Sciatic nerve (tissue), 2 donors: ENCODE data around the gene EXD2. TPM values are rescaled to one million over a fixed set of nuclear protein-coding genes. Genes with fewer than 3 reads are reported as not detected.
"Not testable (repeated sequence)": the region's sequence is repeated elsewhere in the genome, so short reads cannot be mapped to it uniquely, and the experiment has no call there.

Source experiments
- ATAC-seq: fragments of 200-7000 bp; cut with Tn5 transposase; one replicate; pipeline ENCODE4 v1.9.1; 2020; ENCODE audit warnings: mild to moderate bottlenecking, moderate library complexity
- DNase-seq: peaks from one replicate; pipeline ENCODE4 v3.0.0-alpha.2; 2020; ENCODE audit warnings: low spot score
- intact Hi-C: fragments of 100-400 bp; cut with DNase I; formaldehyde crosslinking; loops from one replicate; pipeline ENCODE4 v1.14.2; 2022
- total RNA-seq: library from RNA; stranded (reverse); fragmentation: NEBNext Ultra II Directional; extraction: Animal tissue kit (Norgen Biotek cat#: 25700); gene quantifications from one replicate; pipeline ENCODE4 v1.2.1, GENCODE V29; 2021
- donor health status: DM: no; HTN: no; CAD: no.
- donor health status: DM: no; HTN: no; CAD: no.

Gene EXD2
- total RNA-seq, 1 donor from 2014 or later = 30.0 TPM

DNA sequence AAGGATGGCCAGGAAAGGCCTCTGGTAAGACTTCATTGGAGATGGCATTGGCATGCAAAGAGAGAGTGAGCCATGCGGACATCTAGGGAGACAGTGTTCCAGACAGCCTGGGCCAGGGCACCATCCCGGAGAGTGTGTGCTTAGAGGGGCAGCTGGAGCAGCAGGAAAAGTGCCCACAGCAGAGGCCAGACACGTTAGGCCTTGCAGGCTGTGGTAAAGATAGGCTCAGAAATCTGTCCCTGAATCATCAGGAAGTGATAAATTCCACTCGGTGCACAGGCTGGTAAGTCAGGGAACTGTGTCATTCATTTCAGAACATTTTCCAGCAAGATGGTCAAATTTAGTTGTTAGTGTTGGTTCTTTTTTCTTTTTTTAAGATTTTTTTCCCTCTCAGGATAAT is 77.5 kb downstream of the EXD2 start:
- intact Hi-C loops = no loop called here
- no peak for DNase-seq
- no peak for ATAC-seq

DNA sequence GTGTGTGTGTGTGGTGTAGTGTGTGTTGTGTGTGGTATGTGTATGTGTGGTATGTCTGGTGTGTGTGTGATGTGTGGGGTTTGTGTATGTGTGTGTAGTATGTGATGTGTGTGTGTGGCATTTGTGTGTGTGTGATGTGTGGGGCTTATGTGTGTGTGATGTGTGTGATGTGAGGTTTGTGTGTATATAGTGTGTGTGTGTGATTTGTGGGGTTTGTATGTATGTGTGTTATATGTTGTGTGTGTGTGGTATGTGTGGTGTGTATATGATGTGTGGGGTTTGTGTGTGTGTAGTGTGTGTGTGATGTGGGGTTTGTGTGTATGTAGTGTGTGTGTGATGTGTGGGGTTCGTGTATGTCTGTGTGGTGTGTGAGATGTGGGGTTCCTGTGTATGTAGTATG is 78.1 kb downstream of the EXD2 start:
- no peak for DNase-seq
- intact Hi-C loops = no loop called here

DNA sequence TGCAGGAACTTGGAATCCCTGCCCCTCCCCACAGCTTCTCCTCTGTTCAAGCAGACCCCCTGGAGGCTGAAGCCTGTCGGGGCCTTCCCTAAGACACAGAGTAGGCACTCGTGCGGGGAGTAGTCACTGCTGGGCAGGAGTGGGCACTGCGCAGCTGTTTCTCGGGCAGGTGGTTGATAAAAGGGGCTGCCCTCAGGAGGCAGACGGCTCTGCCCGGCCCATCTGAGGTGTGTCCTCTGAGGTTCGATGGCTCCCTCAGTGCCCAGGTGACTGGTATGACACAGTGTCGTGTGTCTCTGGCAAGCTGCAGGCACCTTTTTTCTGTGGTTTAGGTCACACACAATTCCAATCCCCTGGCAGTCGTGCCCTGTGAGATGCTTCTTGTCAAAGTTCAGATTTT is 78.8 kb downstream of the EXD2 start:
- DNase-seq (no peak), ATAC-seq (no peak)
- intact Hi-C loops = no loop called here

More for the DNA sequence above, 78.1 kb downstream of the EXD2 start:
- ATAC-seq = no peak

DNA sequence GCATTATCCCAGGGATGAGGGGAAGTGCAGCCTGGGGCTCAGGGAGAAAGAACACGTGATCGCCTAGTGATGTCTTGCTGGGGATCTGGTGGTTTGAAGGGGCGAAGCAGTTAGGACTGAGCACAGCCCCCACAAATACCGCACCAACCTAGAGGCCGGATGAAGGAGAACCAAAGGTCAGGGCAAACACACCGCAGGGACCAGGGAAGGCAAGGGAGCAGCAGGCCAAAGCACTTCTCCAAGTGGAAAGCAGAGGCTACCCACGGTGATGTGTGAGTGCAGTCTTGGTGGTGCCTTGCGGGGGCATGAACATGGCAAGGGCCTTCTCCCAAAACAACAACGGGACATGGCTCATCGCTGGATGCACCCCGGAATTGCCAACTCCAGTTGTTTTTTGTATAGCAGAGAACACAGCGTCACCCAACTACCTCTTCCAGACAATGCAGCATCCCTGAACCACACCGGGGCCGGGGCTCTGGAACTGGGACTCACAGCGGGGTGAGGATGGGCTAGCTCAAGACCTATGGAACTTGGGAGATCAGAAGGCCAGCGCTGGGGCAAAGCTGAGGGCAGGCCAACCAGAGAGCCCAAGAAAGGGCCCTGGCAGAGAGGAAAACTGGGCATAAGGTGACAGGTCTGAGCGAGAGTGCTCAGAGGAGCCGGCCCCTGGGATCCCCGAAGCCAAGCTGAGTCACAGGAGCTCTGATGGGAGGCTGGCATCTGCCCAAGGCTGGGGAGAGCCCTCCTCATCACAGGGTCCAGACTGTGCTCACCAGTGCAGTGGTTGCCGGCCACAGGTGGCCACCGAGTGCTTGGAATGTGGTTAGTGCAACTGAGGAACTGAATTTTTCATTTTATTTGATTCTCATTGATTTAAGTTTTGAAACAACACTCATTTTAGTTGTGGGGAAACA is 79.8 kb downstream of the EXD2 start:
- ATAC-seq (no peak), DNase-seq (no peak)
- intact Hi-C loops = no loop called here

DNA sequence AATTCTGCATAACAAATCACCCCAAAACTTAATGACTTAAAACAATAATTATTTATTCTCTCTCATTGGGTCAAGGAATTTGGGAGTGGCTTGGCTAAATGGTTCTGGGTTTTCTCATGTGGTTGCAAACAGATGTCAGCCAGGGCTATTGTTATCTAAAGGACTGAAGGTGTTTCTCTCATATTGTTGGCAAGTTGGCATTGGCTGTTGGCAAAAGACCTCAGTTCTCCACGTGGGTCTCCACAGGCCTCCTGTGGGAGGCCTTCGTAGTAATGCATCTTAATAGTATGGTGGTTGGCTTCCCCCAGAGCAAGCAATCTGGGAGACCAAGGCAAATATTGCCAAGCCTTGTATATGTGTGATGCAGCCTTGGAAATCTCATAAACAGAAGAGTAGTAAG is 83.0 kb downstream of the EXD2 start:
- DNase-seq = no peak
- intact Hi-C loops = no loop called here
- ATAC-seq = no peak

DNA sequence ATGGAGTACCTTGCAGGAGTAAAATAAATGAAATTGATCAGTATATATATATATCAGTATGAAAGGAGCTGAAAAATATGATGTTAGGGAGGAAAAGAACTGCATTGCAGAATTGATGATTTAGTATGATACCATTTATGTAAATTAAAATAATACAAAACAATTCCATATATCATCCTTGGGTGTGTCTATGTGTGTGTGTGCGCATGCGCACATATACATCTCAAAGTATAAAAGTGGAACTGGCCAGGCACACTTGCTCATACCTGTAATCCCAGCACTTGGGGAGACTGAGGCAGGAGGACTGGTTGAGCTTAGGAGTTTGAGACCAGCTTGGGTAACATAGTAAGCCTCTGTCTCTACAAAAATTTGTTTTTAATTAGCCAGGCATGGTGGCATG is 84.0 kb downstream of the EXD2 start:
- ATAC-seq = no peak
- intact Hi-C loops = no loop called here
- DNase-seq = no peak

DNA sequence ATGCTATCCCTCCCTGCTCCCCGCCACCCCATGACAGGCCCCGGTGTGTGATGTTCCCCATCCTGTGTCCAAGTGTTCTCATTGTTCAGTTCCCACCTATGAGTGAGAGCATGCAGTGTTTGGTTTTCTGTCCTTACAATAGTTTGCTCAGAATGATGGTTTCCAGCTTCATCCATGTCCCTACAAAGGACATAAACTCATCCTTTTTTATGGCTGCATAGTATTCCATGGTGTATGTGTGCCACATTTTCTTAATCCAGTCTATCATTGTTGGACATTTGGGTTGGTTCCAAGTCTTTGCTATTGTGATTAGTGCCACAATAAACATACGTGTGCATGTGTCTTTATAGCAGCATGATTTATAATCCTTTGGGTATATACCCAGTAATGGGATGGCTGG is 86.1 kb downstream of the EXD2 start:
- not testable (repeated sequence) for ATAC-seq, DNase-seq

DNA sequence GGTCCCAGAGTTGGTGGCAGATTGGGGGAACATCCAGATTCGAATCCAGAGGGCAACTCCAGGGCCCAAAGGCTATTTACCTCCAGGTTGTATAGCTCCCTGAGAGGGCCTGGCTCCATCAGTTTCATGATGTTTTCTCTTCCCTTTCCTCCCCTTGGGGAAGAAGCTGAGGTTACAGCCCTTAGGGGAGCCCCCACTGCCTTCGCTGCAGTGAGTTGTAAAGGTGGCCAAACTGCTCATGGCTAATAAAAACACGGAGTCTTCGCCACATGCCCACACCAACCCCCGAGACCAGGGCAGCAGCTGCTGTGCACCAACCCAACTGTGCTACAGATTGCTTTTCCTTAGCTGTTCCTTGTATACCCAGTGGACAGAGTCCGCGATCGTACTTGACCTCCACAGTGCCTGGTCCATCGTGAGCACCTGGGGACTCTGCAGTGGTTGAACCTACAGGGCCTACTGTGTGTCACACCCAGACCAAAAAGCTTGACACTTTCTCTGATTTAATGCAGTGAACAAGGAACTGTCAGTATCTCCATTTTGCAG is 89.5 kb downstream of the EXD2 start:
- intact Hi-C loops = no loop called here
- DNase-seq = no peak
- no peak for ATAC-seq

More for the DNA sequence above, 86.1 kb downstream of the EXD2 start:
- intact Hi-C loops = not testable (repeated sequence)

DNA sequence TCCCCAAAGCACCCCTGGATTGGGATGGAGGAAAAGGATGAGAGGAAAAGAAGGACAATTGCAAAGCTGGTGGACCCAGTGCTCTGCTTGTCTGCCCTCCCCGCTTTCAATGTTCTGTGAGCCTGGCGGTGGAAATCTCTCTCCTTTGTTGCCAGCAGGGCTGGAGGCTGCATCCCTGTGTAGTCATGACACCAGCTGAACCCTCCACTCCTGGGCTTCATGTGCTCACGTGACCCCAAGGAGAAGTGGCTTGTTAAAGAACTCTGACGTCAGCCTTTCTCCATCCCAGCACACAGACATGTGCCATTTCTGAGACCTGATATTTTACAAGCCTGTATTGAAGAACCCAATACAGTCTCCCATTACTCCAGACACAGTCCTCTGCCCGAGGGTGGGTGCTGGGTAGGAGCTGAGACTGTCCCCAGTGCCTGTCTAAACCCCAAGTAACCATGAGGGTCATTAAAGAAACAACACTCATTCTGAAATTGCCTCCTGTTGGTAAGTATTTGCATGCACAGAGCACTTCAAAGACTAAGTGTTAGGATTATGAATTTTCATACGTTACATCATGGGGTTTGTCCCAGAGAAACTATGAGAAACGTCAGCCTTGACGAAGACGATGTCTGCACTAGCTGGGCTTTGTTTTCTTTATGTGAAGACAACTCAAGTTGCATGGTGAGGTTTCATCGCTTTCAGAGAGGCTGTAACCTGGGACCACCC is 90.3 kb downstream of the EXD2 start:
- no peak for ATAC-seq
- DNase-seq = no peak
- intact Hi-C loops = no loop called here

DNA sequence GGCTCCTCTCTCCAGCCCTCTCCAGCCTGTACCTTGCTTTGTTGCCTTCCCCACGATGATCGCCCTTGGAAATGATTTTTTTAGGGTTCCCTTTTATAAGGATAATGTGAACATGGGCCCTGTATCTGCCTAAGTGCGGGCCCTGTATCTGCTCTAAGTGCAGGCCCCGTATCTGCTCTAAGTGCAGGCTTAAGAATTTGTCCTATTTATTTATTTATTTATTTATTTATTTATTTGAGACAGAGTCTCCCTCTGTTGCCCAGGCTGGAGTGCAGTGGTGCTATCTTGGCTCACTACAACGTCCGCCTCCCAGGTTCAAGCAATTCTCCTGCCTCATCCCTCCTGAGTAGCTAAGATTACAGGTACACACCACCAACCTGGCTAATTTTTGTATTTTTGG is 91.2 kb downstream of the EXD2 start:
- no peak for DNase-seq
- intact Hi-C loops = no loop called here
- ATAC-seq = no peak

DNA sequence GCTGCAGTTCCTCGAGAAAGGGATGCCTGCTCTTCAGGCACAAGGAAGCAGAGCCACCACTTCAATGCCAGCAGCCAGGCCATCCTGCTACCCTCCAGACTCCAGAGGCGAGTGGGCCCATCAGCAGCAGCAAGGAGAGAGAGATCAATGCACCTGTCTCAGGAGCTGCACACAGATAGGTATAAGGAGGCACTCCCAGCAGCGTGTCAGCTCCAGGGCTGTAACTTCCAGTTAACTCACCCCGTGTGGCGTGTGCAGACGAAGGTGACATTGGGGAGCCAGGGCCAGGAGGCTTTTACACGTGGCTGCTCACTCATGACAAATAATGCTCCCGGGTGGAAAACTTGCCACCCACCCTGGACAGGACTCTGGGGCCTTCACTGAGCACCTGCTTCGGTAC is 92.9 kb downstream of the EXD2 start:
- DNase-seq (no peak), ATAC-seq (no peak)

DNA sequence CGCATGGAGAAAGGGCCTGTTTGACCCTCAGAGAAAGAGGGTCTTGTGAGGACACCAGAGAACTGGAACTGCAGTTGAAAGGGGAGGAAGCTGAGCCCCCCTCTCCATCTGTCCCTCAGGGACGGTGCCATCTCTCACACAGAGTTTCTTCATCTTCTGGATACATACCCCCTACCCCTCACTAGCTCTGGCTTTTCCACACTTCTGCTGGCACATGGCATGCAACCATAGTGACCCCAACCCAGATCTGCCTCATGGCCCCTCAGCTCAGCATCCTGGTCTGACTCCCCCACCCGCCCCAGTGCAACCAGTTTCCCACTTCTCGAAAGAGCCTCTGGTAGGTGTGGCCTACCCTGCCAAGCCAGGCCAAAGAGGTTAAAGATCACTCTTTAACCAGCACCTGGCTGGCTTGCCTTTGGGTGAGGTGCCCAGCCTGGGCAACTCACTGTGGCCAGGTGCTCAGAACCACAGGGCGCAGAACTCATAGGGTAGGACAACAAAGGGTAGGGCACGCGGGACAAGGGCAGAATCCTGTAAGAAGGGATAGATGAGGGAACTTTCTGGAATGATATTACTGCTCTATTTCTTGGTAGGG is 94.5 kb downstream of the EXD2 start:
- intact Hi-C loops = no loop called here
- DNase-seq (no peak), ATAC-seq (no peak)

More for the DNA sequence above, 92.9 kb downstream of the EXD2 start:
- intact Hi-C loops = no loop called here

DNA sequence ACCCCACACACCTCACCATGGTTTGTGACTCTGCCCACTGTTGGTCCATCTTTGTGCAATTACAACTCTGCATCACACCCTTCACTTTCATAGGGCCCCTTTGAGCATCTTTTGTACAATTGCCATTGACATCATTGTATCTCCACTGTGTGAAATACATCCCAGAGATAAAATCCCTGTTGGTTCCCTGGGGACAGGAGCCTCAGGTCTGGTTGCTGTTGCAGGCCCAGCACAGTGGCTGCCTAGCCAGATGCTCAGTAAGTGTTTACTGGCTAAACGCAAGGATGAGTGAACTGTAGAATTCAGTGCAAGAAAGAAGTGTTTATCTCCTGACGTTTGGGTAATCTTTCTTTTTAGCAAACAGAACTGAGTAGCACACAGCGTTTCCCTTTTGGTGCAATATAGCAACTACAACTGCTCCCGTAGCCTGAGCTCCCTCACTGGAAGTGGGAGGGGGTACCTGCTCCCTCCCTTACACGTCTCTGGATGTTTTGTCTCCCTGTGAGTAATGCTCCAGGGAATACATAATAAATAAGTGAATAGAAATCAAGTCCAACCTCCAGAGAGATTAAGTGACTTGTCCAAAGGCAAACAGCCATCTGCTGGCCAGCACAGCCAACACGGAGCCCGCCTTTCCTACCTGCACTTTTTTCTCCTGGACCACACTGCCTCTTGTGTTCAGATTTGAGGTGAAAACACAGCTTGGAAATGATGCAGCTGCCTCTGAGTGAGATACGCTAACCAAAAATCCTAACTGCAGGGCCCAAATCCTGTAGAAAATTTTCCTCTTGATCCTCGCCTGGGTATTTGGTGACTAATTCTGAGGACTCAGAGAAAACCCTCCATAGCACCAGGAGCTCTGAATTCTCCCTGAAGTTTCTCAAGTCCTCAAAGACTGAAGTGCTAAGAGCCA is 96.1 kb downstream of the EXD2 start:
- intact Hi-C loops = no loop called here
- no peak for ATAC-seq
- no peak for DNase-seq

DNA sequence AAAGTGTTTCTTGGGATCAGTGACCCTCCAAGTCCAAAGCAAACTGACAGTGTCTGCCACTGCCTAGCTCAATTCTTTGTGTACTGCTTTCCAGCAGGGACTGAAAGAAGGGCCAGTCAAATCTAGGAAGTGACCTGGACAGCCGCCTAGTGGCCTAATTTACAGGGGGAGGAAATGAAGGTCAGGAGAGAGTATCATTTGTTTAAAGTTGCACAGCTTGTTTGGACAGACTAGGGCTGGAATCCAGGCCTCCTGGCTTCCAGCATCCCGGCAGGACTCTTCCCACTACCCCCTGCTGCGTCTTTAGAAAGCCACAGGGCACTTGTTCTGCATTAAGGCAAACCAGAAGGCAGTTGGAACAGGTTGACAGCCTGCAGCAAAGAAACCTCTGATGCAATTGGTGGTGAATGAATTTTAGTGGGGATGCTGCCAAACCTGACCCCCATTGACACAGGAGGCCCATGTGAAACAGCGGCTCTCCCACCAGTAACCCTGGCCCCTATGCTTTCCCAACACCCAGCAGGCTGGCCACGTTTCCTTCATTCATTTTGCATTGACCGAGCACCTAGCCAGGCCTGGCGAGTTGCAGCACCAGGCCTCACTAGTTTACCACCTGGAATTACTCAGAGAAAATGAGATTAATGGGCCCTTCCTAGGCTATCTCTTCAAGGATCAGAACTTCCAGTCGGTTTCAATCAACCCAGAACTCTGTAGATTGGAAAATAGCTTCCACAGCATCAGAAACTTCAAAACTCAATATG is 96.9 kb downstream of the EXD2 start:
- intact Hi-C loops = no loop called here
- peak; percentile 76 for ATAC-seq
- DNase-seq = peak; percentile 70

DNA sequence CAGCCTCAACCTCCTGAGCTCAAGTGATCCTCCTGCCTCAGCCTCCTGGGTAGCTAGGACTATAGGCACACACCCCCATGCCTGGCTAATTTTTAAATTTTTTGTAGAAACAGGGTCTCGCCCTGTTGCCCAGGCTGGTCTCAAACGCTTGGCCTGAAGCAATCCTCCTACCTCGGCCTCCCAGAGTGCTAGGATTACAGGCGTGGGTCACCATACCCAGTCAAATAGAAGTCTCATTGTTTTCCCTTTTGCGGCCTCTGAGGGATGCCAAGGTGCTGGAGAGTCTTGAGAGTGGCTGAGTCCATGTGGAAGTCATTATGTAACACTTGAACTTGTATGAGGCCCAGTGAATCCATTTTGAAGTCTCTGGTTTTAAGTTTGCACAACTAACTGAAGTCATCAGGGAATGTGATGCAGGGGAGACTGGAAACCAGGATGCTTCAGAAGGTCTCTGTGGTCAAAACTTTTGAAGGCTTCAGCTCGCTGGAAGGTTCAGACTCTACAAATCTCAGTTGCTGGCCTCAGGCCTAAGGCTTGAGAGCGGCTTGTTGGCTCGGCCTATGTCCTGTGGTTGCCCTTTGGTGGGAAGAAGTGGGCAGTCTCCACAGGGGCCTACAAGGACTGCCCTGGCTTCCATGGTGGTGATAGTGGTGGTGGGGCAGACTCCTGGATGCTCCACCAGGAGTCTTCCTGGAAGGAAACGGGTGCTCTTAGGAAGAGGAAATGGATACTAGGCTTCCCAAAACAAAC is 97.8 kb downstream of the EXD2 start:
- intact Hi-C loops = no loop called here
- ATAC-seq = peak; percentile 44
- no peak for DNase-seq

DNA sequence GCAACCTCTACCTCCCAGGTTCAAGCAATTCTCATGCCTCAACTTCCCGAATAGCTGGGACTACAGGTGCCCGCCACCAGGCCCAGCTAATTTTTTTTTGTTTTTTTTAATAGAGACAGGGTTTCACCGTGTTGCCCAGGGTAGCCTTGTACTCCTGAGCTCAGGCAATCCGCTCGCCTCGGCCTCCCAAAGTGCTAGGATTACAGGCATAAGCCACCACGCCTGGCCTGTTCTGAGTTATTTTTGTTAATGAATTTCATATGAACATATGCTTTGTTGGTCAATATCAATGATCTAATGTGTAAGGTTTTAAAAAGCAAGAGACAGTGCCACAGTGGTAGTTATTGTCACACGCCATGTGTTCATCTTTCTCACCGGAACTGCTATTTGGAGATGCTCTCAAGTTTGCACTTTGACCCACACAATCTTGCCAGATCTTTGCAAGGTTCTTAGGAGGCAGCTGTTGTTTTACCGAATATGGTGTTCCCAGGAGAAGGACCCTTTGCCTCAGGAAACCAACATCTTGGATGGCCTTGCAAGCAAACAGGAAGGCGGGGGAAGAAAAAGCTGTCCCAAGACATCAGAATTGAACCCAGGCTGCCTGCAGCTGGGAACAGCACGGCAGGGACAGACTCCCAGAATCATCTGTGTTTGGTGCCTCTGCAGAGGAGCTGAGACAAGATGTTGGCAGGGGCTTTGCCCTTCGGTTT is 98.7 kb downstream of the EXD2 start:
- ATAC-seq = peak; percentile 79
- intact Hi-C loops = no loop called here
- no peak for DNase-seq

DNA sequence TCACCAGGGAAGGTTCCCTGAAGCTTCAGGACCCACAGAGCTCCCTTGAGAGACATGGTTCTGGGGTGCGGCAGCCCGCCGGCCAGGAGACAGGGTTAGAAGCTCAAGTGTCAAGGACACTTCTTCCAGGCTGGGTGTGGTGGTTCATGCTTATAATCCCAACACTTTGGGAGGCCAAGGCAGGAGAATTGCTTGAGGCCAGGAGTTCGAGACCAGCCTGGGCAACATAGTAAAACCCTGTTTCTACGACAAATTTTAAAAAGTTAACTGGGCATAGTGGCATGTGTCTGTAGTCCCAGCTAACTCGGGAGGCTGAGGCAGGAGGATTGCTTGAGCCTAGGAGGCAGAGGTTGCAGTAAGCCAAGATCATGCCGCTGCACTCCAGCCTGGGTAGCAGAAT is 99.6 kb downstream of the EXD2 start:
- intact Hi-C loops, DNase-seq, ATAC-seq: not testable (repeated sequence)
